OCI-LY1 (cell line): Measurements from ENCODE around the gene NAA35.

Source experiments
- H2AFZ ChIP-seq: fragments of 200-600 bp; sonication (generic), shearing (Covaris generic); 2 replicates; pipeline ENCODE4 v1.6.0; 2014; ENCODE audit warnings: antibody characterized with exemption, mild to moderate bottlenecking, low read length
- H3F3A ChIP-seq: fragments of 200-600 bp; sonication (generic), shearing (Covaris generic); 2 replicates; pipeline ENCODE4 v1.6.0; 2014; ENCODE audit warnings: mild to moderate bottlenecking, antibody characterized with exemption, low read length, moderate library complexity; ENCODE audit not compliant: insufficient read depth
- H3K27ac ChIP-seq: fragments of 200-600 bp; sonication (generic); 2 replicates; pipeline ENCODE4 v1.5.1; 2014; ENCODE audit warnings: low read length, mixed run types, mild to moderate bottlenecking, low read depth; ENCODE audit not compliant: poor library complexity, severe bottlenecking
- H3K27me3 ChIP-seq: fragments of 200-600 bp; sonication (generic); 2 replicates; pipeline ENCODE4 v1.6.0; 2014; ENCODE audit warnings: antibody characterized with exemption, mild to moderate bottlenecking, low read length, moderate library complexity; ENCODE audit not compliant: insufficient read depth
- H3K36me3 ChIP-seq: fragments of 200-600 bp; sonication (generic); 2 replicates; pipeline ENCODE4 v1.6.1; 2014; ENCODE audit warnings: mild to moderate bottlenecking, antibody characterized with exemption, low read length, moderate library complexity, mixed read lengths; ENCODE audit not compliant: insufficient read depth
- H3K4me1 ChIP-seq: fragments of 200-600 bp; sonication (generic); 2 replicates; pipeline ENCODE4 v1.5.1; 2014; ENCODE audit warnings: mild to moderate bottlenecking, low read length, moderate library complexity; ENCODE audit not compliant: insufficient read depth, severe bottlenecking
- H3K4me2 ChIP-seq: fragments of 200-600 bp; sonication (generic), shearing (Covaris generic); 2 replicates; pipeline ENCODE4 v1.6.1; 2014; ENCODE audit warnings: low read length
- H3K4me3 ChIP-seq: fragments of 200-600 bp; sonication (generic); 2 replicates; pipeline ENCODE4 v1.5.1; 2014; ENCODE audit warnings: low read length, low read depth, mild to moderate bottlenecking, mixed read lengths; ENCODE audit not compliant: poor library complexity, severe bottlenecking
- H3K79me2 ChIP-seq: fragments of 200-600 bp; shearing (Covaris generic); 2 replicates; pipeline ENCODE4 v1.6.1; 2016; ENCODE audit warnings: mixed run types, low read length, mixed read lengths; ENCODE audit not compliant: insufficient read depth
- H3K9ac ChIP-seq: fragments of 200-600 bp; sonication (generic), shearing (Covaris generic); 2 replicates; pipeline ENCODE4 v1.6.1; 2014; ENCODE audit warnings: mild to moderate bottlenecking, low read length, mixed read lengths
- H3K9me2 ChIP-seq: fragments of 200-600 bp; sonication (generic), shearing (Covaris generic); 2 replicates; pipeline ENCODE4 v1.6.1; 2014; ENCODE audit warnings: low read depth, mild to moderate bottlenecking, low read length, mixed read lengths
- H3K9me3 ChIP-seq: fragments of 200-600 bp; shearing (Covaris generic); 2 replicates; pipeline ENCODE4 v1.6.1; 2014; ENCODE audit warnings: low read length, mixed read lengths
- H4K20me1 ChIP-seq: fragments of 200-600 bp; sonication (generic), shearing (Covaris generic); 2 replicates; pipeline ENCODE4 v1.6.0; 2016; ENCODE audit warnings: mild to moderate bottlenecking, low read length; ENCODE audit not compliant: insufficient read depth
- CTCF ChIP-seq: fragments of 200-600 bp; sonication (generic), shearing (Covaris generic); IDR thresholded peaks from 2 replicates; pipeline ENCODE4 v1.5.1; 2017; ENCODE audit warnings: mild to moderate bottlenecking, antibody characterized with exemption, low read length, moderate library complexity, mixed read lengths
- EZH2 ChIP-seq: fragments of 200-600 bp; sonication (generic), shearing (Covaris generic); IDR thresholded peaks from 2 replicates; pipeline ENCODE4 v1.8.0; 2017; ENCODE audit warnings: borderline replicate concordance, mixed run types, mild to moderate bottlenecking, antibody characterized with exemption, low read length, moderate library complexity, mixed read lengths

Gene NAA35

DNA sequence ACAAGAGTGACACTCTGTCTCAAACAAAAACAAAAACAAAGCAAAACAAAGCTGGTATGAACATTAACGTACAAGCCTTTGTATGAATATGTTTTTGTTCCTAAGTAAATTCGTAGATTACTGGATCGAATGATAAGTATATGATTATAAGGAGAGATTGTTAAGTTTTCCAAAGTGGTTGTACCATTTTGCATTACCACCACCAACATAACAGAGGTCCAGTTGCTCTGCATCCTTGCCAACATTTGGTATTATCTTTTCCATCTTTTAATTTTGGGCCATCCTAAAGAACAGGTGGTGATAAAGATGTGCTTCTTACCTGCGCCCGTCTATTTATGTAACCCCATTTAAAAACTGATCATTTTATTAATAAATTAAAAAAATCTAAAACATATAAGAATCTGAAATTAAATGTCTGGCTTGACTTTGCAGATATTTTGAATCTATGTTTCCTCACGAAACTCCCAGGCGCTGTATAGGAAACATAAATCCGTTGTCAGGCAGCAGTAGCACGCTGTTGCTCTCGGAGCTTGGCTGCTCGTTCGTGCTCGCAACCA lies 593 bp upstream of the NAA35 start:
- Histone ChIP-seq H3K4me2 (peak overlapping the region; percentile 33; the same call in 1 of the 2 replicates), H3K79me2 (no peaks in the 10 kb centered on the region), H3K4me1 (peaks cover 27% of the 10 kb centered on the region), H3K27me3 (no peaks in the 10 kb centered on the region), H3K36me3 (peaks cover 23% of the 10 kb centered on the region), H3K4me3 (no peak overlapping the region), H3K9me2 (no peaks in the 10 kb centered on the region), H3K27ac (no peak overlapping the region), H2AFZ (no peak overlapping the region), H3F3A (no peaks in the 10 kb centered on the region), H3K9me3 (no peaks in the 10 kb centered on the region), H3K9ac (no peak overlapping the region), H4K20me1 (no peaks in the 10 kb centered on the region)
- no peak for TF ChIP-seq EZH2
- no peak for TF ChIP-seq CTCF

DNA sequence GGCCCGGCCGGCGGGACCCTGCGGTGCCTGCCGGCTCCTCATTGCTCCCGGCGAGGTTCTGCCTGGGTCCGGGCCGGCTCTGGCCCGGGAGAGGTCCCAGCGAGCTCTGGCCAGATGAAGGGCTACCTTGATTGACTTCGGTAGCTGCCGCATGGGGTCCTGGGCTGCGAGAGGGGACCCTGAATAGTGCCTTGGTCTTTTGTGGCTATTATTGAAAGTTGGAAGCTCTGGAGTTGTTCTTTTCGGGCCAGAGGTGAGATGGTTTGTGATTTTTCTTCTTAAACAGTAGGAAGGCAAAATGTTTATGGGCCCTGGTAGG lies 635 bp downstream of the NAA35 start:
- Histone ChIP-seq H3K9ac (peak overlapping the region; percentile 86), H3F3A (no peaks in the 10 kb centered on the region), H3K79me2 (no peaks in the 10 kb centered on the region), H3K9me3 (no peaks in the 10 kb centered on the region), H3K27ac (no peak overlapping the region), H3K4me2 (peak overlapping the region; percentile 97), H3K27me3 (no peaks in the 10 kb centered on the region), H3K36me3 (peaks cover 28% of the 10 kb centered on the region), H2AFZ (0 out of 2 replicates have a peak overlapping the region, but pooled peaks have one; percentile 10), H3K9me2 (no peaks in the 10 kb centered on the region), H3K4me1 (peaks cover 27% of the 10 kb centered on the region), H4K20me1 (no peaks in the 10 kb centered on the region), H3K4me3 (peak overlapping the region; percentile 93)
- TF ChIP-seq CTCF (no peak), EZH2 (no peak)

DNA sequence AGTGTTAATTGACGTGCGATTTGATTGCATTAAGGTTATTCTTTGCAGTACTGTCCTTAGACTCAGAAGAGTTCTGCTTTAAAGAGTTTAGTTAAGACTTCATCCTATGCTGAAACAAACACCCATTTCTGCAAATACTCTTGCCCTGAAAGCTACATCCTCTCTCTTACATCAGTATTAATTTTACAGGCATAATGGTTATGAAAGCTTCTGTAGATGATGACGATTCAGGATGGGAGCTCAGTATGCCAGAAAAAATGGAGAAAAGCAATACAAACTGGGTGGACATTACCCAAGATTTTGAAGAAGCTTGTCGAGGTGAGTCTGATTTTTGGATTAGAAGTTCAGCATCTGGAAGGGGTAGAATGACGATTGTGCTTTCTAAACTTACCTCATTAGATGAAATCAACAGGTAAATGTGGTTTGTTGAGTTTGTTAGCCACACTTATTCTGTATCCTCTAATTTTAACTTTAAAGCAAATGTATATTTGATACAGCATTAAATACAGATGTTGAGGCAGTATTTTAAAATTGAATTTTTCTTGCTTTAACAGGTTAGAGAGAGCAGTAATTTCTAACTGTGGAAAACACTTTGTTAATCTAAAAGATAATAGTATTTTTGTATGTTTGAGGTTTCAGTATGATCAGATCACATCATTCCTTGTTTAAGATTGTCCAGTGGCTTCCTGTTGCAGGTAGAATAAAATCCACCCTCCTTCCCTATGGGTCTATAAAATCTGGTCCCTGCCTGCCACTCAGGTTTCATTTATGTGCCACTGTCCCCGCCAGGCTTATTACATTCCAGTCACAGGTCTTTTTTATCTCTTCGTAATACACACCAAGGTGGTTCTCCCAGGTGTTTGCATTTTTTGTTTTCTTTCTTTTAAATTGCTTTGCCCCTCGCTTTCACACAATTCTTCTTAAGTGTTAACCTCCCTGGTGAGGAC lies 1.3 kb downstream of the NAA35 start:
- Histone ChIP-seq H3K4me2 (peak overlapping the region; percentile 97), H4K20me1 (no peaks in the 10 kb centered on the region)
- no peak for TF ChIP-seq EZH2
- no peak for TF ChIP-seq CTCF

More for the DNA sequence above, 1.3 kb downstream of the NAA35 start:
- Histone ChIP-seq H3K9me2 (no peaks in the 10 kb centered on the region), H2AFZ (0 out of 2 replicates have a peak overlapping the region, but pooled peaks have one; percentile 10), H3K27me3 (no peaks in the 10 kb centered on the region), H3F3A (no peaks in the 10 kb centered on the region), H3K36me3 (peaks cover 34% of the 10 kb centered on the region), H3K9me3 (no peaks in the 10 kb centered on the region), H3K4me1 (peaks cover 27% of the 10 kb centered on the region), H3K27ac (no peak overlapping the region), H3K9ac (peak overlapping the region; percentile 86), H3K4me3 (peak overlapping the region; percentile 93), H3K79me2 (no peaks in the 10 kb centered on the region)
